ENCODE results near the gene TERT. TPM values are rescaled to one million over a fixed set of nuclear protein-coding genes. Genes with fewer than 3 reads are reported as not detected.

The TERT gene
- total and polyA plus RNA-seq, 2 experiments from 2014 or later = 0.08 TPM; not detected in 1

GRCh38 chr5:1205255-1206180 is 89.3 kb downstream of the TERT start:
- H3K9me2 ChIP-seq (replicated peaks; ENCODE audit: insufficient read depth) = no peaks in the 10 kb centered on the region
- H4K20me1 ChIP-seq (ENCODE audit: insufficient read depth, poor library complexity, severe bottlenecking) = no peaks in the 10 kb centered on the region
- H2AFZ ChIP-seq = no peak overlapping the region
- TF ChIP-seq CTCF (IDR thresholded peaks at IDR 0.05; ENCODE audit: poor library complexity) (no peak), EZH2phosphoT487 (IDR thresholded peaks at IDR 0.05; ENCODE audit: low read depth, severe bottlenecking, unreplicated experiment) (no peak), EZH2 (IDR thresholded peaks at IDR 0.05; ENCODE audit: borderline replicate concordance) (no peak)
- H3K27me3 ChIP-seq = no peaks in the 10 kb centered on the region
- H3K27ac ChIP-seq = peak overlapping the region; percentile 60
- H3K79me2 ChIP-seq = no peaks in the 10 kb centered on the region
- no peak for DNase-seq (ENCODE audit: low spot score)
- no peaks in the 10 kb centered on the region for H3K36me3 ChIP-seq (replicated peaks; ENCODE audit: insufficient read depth, low read depth)
- H3K4me3 ChIP-seq = no peak overlapping the region
- no peaks in the 10 kb centered on the region for H3K9me3 ChIP-seq (ENCODE audit: low read depth)
- WGBS (ENCODE audit: low lambda C conversion rate, missing lambda C conversion rate) = 70% methylated on average over 11 of the region's 11 CpGs
- peaks cover 10% of the 10 kb centered on the region for H3K4me1 ChIP-seq (ENCODE audit: insufficient read depth)
- H3K4me2 ChIP-seq = no peak overlapping the region

- Histone ChIP-seq H3K4me3 (no peak overlapping the region), H3K79me2 (no peaks in the 10 kb centered on the region), H3K4me2 (peak overlapping the region; percentile 18), H3K27ac (peak overlapping the region; percentile 60), H3K4me1 (ENCODE audit: insufficient read depth) (peaks cover 18% of the 10 kb centered on the region), H2AFZ (no peak overlapping the region), H3K9me3 (ENCODE audit: low read depth) (no peaks in the 10 kb centered on the region), H3K27me3 (no peaks in the 10 kb centered on the region), H4K20me1 (ENCODE audit: insufficient read depth, poor library complexity, severe bottlenecking) (no peaks in the 10 kb centered on the region), H3K36me3 (replicated peaks; ENCODE audit: insufficient read depth, low read depth) (no peaks in the 10 kb centered on the region), H3K9me2 (replicated peaks; ENCODE audit: insufficient read depth) (no peaks in the 10 kb centered on the region)
- DNase-seq (ENCODE audit: low spot score) = peak; percentile 88
- no peak for TF ChIP-seq EZH2 (IDR thresholded peaks at IDR 0.05; ENCODE audit: borderline replicate concordance)
- TF ChIP-seq CTCF (IDR thresholded peaks at IDR 0.05; ENCODE audit: poor library complexity) = peak; percentile 56
- 39% methylated on average over 18 of the region's 18 CpGs for WGBS (ENCODE audit: low lambda C conversion rate, missing lambda C conversion rate)
Observed at GRCh38 chr5:1204693-1205242, 90.1 kb downstream of the TERT start.

- Histone ChIP-seq H3K27ac (peak overlapping the region; percentile 54), H4K20me1 (ENCODE audit: insufficient read depth, poor library complexity, severe bottlenecking) (no peaks in the 10 kb centered on the region), H3K9me3 (ENCODE audit: low read depth) (no peaks in the 10 kb centered on the region), H3K9me2 (replicated peaks; ENCODE audit: insufficient read depth) (no peaks in the 10 kb centered on the region), H3K4me3 (no peak overlapping the region), H3K79me2 (no peaks in the 10 kb centered on the region), H2AFZ (no peak overlapping the region), H3K27me3 (no peaks in the 10 kb centered on the region), H3K36me3 (replicated peaks; ENCODE audit: insufficient read depth, low read depth) (no peaks in the 10 kb centered on the region), H3K4me2 (peak overlapping the region; percentile 18), H3K4me1 (ENCODE audit: insufficient read depth) (peaks cover 23% of the 10 kb centered on the region)
- no peak for DNase-seq (ENCODE audit: low spot score)
- WGBS (ENCODE audit: low lambda C conversion rate, missing lambda C conversion rate) = 89% methylated on average over 24 of the region's 25 CpGs
- no peak for TF ChIP-seq EZH2phosphoT487 (IDR thresholded peaks at IDR 0.05; ENCODE audit: low read depth, severe bottlenecking, unreplicated experiment)
- TF ChIP-seq EZH2 (IDR thresholded peaks at IDR 0.05; ENCODE audit: borderline replicate concordance) = no peak
Observed at GRCh38 chr5:1203968-1204692, 90.7 kb downstream of the TERT start.

Measured in hepatocyte (in vitro differentiated cells).